Fibroblast of villous mesenchyme (primary cell): ENCODE data around the gene RHAG. TPM values are rescaled to one million over a fixed set of nuclear protein-coding genes. Genes with fewer than 3 reads are reported as not detected.
"Not testable (repeated sequence)": the region's sequence is repeated elsewhere in the genome, so short reads cannot be mapped to it uniquely, and the experiment has no call there.

Experiments
- DNase-seq: peaks from one replicate; pipeline ENCODE4 v3.0.0-alpha.2; 2010; ENCODE audit warnings: low read depth
- H3K4me3 ChIP-seq: 2 replicates; pipeline ENCODE4 v1.5.1; 2011; ENCODE audit warnings: low read depth, mild to moderate bottlenecking, low read length
- CTCF ChIP-seq: IDR thresholded peaks from 2 replicates; pipeline ENCODE4 v1.5.1; 2012; ENCODE audit warnings: low read depth, mild to moderate bottlenecking, low read length; ENCODE audit not compliant: insufficient read depth
- total RNA-seq: library from RNA; depleted of rRNA; stranded (reverse); fragments of >200 nt; gene quantifications from 2 replicates; pipeline ENCODE4 v1.2.3, GENCODE V29; 2012

RHAG gene
- total RNA-seq, 1 donor = not detected

GRCh38 chr6:49606721-49607390 is 29.8 kb downstream of the RHAG start:
- peak; percentile 86 for DNase-seq
- H3K4me3 ChIP-seq = no peak overlapping the region
- peak; percentile 83 for TF ChIP-seq CTCF

GRCh38 chr6:49604080-49604479 is 32.6 kb downstream of the RHAG start:
- H3K4me3 ChIP-seq, DNase-seq: not testable (repeated sequence)

GRCh38 chr6:49587262-49587661 is 49.4 kb downstream of the RHAG start:
- H3K4me3 ChIP-seq, DNase-seq: not testable (repeated sequence)

- no peak for DNase-seq
- no peak for TF ChIP-seq CTCF
- H3K4me3 ChIP-seq = no peak overlapping the region
Observed at GRCh38 chr6:49582529-49582928, 54.1 kb downstream of the RHAG start.

- no peak for DNase-seq
- H3K4me3 ChIP-seq = no peak overlapping the region
- TF ChIP-seq CTCF = no peak
Observed at GRCh38 chr6:49579649-49580048, 57.0 kb downstream of the RHAG start.

GRCh38 chr6:49576618-49577017 is 60.0 kb downstream of the RHAG start:
- peak; percentile 44 for DNase-seq
- TF ChIP-seq CTCF = no peak
- H3K4me3 ChIP-seq = no peak overlapping the region

- no peak overlapping the region for H3K4me3 ChIP-seq
- TF ChIP-seq CTCF = peak; percentile 37
- peak; percentile 61 for DNase-seq
Observed at GRCh38 chr6:49570474-49571079, 66.1 kb downstream of the RHAG start.

- H3K4me3 ChIP-seq = no peak overlapping the region
- no peak for TF ChIP-seq CTCF
- DNase-seq = no peak
Observed at GRCh38 chr6:49565855-49566254, 70.8 kb downstream of the RHAG start.
